Ishikawa (cell line): ENCODE data around the gene GALNT6.

Experiments
- CEBPB ChIP-seq: IDR thresholded peaks from 2 replicates; pipeline ENCODE4 v1.6.1; 2012
- EP300 ChIP-seq: IDR thresholded peaks from 2 replicates; pipeline ENCODE4 v1.6.1; 2012; ENCODE audit warnings: borderline replicate concordance
- TAF1 ChIP-seq: IDR thresholded peaks from 2 replicates; pipeline ENCODE4 v1.6.1; 2012; ENCODE audit warnings: low read depth, mild to moderate bottlenecking
- TCF12 ChIP-seq: IDR thresholded peaks from 2 replicates; pipeline ENCODE4 v1.6.1; 2012; ENCODE audit warnings: low read depth
- YY1 ChIP-seq: IDR thresholded peaks from 2 replicates; pipeline ENCODE4 v1.6.1; 2012; ENCODE audit warnings: low read depth
- TF ChIP-seq, protein P1 (sequence below): IDR thresholded peaks from 2 replicates; pipeline ENCODE4 v1.6.1; 2012

DNA sequence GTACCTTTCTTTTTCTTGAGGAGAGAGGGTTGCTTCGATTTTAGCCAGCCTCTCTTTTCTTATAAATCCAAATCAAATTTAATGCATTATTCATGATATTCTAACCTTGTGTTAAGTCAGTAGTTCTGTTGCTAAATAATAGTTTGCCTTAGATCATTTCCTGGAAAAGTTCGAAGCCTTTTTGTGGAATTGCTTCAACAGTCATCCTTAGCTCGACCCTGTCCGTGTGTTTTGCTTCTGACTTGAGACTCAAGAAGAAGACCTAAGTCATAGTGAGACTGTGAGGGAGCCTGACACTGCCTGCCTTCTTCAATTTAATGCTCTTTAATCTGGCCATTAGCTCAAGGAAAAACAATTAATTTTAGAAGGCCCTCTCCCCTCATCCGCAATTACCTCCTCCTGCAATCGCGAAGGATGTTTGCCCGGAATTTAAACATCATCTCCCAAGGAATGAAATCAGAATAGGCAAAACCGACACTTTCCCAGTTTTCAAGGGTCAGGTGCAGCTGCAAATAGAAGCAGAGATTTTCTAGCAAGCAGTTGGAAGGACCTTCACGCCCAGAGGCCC, 33.0 kb upstream of the GALNT6 start:
- TF ChIP-seq EP300 (no peak), YY1 (no peak), TCF12 (no peak), CEBPB (no peak), TAF1 (no peak)
- TF ChIP-seq, protein P1, sequence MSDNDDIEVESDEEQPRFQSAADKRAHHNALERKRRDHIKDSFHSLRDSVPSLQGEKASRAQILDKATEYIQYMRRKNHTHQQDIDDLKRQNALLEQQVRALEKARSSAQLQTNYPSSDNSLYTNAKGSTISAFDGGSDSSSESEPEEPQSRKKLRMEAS = no peak
